ENCODE measurements around the gene POLR3H. TPM values are rescaled to one million over a fixed set of nuclear protein-coding genes. Genes with fewer than 3 reads are reported as not detected.
A peak's percentile ranks its signal among the peaks of the same experiment; 100 is the strongest.

POLR3H gene
- total RNA-seq, 1 donor from 2014 or later = 9.7 TPM

DNA sequence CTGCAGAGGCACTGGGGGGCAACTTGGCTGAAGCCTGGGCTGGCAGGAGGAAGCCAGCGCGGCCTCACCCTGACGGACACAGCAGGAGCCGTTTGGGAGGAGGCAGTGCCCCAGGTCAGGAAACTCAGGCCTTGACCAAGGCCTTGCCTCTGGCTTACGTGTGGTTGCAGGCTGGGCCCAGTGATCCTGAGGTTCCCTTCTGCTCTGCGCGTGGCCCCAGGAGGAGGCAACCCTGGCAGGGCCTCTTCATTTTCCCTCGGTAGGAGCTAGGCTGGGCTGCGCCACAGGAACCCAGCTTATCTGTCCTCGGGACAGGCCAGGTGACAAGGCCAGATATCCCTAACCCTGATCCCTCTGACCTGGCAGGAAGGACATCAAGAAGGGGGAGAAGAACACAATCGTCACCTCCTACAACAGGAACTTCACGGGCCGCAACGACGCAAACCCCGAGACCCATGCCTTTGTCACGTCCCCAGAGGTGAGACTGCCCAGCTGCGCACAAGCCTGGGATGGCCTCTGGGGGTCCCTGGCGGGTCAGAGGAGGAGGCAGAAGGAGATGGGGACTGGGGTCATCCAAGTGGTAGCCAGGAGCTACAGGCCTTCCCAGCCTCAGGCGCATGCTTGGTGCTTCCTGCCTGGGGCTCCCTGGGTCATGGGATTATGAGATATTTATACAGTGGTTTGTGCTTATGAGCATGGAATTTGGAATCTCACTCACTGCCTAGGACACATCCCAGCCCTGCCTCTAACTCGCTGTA lies 20.6 kb downstream of the POLR3H start:
- no peaks in the 10 kb centered on the region for H3K27me3 ChIP-seq (ENCODE audit: control insufficient read depth, insufficient read depth, low read length)
- no peak for DNase-seq (ENCODE audit: low read depth)
- H3K4me3 ChIP-seq (ENCODE audit: low read depth, low read length) = no peak overlapping the region
- H3K36me3 ChIP-seq (ENCODE audit: control insufficient read depth, insufficient read depth, low read length) = peaks cover 6% of the 10 kb centered on the region
- TF ChIP-seq, protein P1, sequence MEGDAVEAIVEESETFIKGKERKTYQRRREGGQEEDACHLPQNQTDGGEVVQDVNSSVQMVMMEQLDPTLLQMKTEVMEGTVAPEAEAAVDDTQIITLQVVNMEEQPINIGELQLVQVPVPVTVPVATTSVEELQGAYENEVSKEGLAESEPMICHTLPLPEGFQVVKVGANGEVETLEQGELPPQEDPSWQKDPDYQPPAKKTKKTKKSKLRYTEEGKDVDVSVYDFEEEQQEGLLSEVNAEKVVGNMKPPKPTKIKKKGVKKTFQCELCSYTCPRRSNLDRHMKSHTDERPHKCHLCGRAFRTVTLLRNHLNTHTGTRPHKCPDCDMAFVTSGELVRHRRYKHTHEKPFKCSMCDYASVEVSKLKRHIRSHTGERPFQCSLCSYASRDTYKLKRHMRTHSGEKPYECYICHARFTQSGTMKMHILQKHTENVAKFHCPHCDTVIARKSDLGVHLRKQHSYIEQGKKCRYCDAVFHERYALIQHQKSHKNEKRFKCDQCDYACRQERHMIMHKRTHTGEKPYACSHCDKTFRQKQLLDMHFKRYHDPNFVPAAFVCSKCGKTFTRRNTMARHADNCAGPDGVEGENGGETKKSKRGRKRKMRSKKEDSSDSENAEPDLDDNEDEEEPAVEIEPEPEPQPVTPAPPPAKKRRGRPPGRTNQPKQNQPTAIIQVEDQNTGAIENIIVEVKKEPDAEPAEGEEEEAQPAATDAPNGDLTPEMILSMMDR (IDR thresholded peaks at IDR 0.05; ENCODE audit: insufficient read depth, low read length, poor library complexity, severe bottlenecking) = no peak

DNA sequence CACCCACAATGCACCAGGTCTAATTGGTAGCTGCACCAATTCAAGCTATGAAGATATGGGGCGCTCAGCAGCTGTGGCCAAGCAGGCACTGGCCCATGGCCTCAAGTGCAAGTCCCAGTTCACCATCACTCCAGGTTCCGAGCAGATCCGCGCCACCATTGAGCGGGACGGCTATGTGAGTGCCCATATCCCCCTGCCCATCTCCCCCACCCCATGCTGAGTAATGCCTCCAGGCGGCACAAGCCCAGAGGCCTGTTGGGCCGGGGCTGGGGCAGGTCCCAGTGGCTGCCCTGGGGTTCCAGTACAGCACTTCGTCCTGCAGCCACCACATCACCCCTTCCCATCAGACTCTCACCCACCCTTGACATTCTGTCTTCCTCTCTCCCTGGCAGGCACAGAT lies 21.5 kb downstream of the POLR3H start:
- Histone ChIP-seq H3K27me3 (ENCODE audit: control insufficient read depth, insufficient read depth, low read length) (no peaks in the 10 kb centered on the region), H3K4me3 (ENCODE audit: low read depth, low read length) (no peak overlapping the region), H3K36me3 (ENCODE audit: control insufficient read depth, insufficient read depth, low read length) (peaks cover 6% of the 10 kb centered on the region)
- no peak for DNase-seq (ENCODE audit: low read depth)
- TF ChIP-seq, protein P1 (IDR thresholded peaks at IDR 0.05; ENCODE audit: insufficient read depth, low read length, poor library complexity, severe bottlenecking) = no peak

DNA sequence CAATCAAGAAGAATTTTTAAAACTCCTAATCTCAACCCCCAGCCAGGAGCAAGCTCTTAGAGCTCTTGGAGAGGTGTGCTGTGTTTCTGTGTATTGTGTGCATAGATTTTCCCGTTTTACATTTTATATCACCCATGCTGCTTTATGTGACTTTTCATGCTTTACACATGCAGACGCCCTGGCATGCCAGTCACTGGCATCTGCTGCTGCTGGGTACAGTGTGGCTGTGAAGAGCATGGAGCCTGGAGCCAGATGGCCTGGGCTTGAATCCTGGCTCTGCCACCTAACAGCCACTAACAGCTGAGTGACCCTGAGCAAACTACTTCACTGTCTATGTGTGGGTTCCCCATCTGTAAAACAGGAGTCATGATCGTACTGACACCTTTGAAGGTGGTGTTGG lies 23.1 kb downstream of the POLR3H start:
- peaks cover 6% of the 10 kb centered on the region for H3K36me3 ChIP-seq (ENCODE audit: control insufficient read depth, insufficient read depth, low read length)
- no peaks in the 10 kb centered on the region for H3K27me3 ChIP-seq (ENCODE audit: control insufficient read depth, insufficient read depth, low read length)
- no peak for DNase-seq (ENCODE audit: low read depth)
- TF ChIP-seq, protein P1 (IDR thresholded peaks at IDR 0.05; ENCODE audit: insufficient read depth, low read length, poor library complexity, severe bottlenecking) = no peak
- H3K4me3 ChIP-seq (ENCODE audit: low read depth, low read length) = no peak overlapping the region

DNA sequence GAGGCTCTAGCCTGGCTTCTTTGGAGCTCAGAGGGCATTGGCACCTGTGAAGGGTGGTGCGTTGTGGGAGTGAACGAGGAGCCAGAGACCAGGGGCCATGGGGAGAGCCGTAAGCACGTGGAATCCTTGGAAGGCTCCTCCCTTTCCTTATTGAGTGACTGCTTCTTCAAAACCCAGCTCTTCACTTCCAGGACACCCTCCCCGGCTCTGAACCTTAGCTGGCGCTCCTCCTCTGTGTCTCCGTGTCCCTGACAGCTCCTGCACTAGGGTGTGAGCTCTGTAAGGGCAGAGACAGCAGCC lies 26.3 kb downstream of the POLR3H start:
- Histone ChIP-seq H3K27me3 (ENCODE audit: control insufficient read depth, insufficient read depth, low read length) (no peaks in the 10 kb centered on the region), H3K4me3 (ENCODE audit: low read depth, low read length) (no peak overlapping the region), H3K36me3 (ENCODE audit: control insufficient read depth, insufficient read depth, low read length) (peaks cover 1% of the 10 kb centered on the region)
- DNase-seq (ENCODE audit: low read depth) = no peak
- TF ChIP-seq, protein P1 (IDR thresholded peaks at IDR 0.05; ENCODE audit: insufficient read depth, low read length, poor library complexity, severe bottlenecking) = no peak

DNA sequence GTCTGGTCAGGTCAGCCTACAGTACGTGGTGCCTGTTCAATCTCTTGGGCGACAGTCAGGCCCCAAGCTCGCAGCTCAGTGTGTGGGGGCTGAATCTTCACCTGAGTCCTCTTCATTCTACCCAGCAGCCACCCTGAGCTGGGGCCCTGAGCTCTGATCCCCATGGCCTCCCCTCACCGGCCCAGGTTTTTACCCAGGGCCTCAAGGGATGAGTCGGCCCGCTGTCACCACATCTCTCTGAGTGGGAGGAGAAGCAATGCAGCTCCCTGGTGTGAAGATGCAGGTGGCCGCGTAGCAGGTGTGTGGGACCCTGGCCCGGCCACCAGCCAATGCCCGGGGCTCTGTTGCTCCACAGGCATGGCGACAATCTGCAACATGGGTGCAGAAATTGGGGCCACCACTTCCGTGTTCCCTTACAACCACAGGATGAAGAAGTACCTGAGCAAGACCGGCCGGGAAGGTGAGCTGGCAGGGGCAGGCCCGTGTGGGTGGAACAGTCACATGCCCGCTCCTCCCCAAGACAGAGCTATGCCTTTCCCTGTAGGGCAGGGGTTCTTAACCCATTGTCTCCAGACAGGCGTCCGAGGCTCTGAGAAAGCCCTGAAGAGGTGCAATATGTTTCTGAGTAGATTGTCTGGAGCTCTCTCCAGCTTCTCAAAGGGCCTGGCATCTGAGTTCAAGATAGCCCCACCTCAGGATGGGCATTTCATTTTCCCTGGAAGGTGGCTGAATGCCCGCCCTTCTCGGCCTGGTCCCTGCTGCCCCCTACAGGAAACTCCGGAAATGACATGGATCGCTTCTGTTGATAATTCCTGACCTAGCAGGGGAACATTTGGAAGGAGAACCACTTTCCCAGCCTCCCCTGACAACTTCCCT lies 26.9 kb downstream of the POLR3H start:
- TF ChIP-seq, protein P1 (IDR thresholded peaks at IDR 0.05; ENCODE audit: insufficient read depth, low read length, poor library complexity, severe bottlenecking) = peak; percentile 91
- H3K4me3 ChIP-seq (ENCODE audit: low read depth, low read length) = no peak overlapping the region
- DNase-seq (ENCODE audit: low read depth) = peak; percentile 12
- no peaks in the 10 kb centered on the region for H3K27me3 ChIP-seq (ENCODE audit: control insufficient read depth, insufficient read depth, low read length)
- peaks cover 1% of the 10 kb centered on the region for H3K36me3 ChIP-seq (ENCODE audit: control insufficient read depth, insufficient read depth, low read length)

All from kidney epithelial cell (primary cell).